HEK293 (cell line): ENCODE measurements around the gene CTLA4.

ENCODE experiments used
- CTCF ChIA-PET: fragments of 350-600 bp; formaldehyde crosslinking; extraction: SDS; loops from one replicate; lab custom pipeline; 2021; ENCODE audit warnings: antibody characterized with exemption; lab: Yijun Ruan, JAX
- POLR2A ChIA-PET: fragments of 300-600 bp; formaldehyde crosslinking; extraction: SDS; loops from one replicate; lab custom pipeline; 2020; ENCODE audit warnings: antibody characterized with exemption, inconsistent platforms; lab: Yijun Ruan, JAX
- H3K27ac ChIP-seq: fragments of 200-500 bp; sonication (Bioruptor generic); 2 replicates; pipeline ENCODE4 v1.5.1; 2014; ENCODE audit warnings: low read depth, low read length, control low read depth, inconsistent platforms; ENCODE audit errors: extremely low read depth
- H3K36me3 ChIP-seq, 2 experiments: fragments of 200-500 bp in 1 of 2; sonication (Bioruptor generic) in 1 of 2; 1 replicate in 1 of 2; 2 replicates in 1 of 2; pipeline ENCODE4 v1.5.1; 2014 to 2017; ENCODE audit warnings: inconsistent platforms in 2 of 2, low read length in 2 of 2; ENCODE audit not compliant: control insufficient read depth in 2 of 2, insufficient read depth in 1 of 2
- H3K4me1 ChIP-seq: fragments of 200-500 bp; sonication (Bioruptor generic); 2 replicates; pipeline ENCODE4 v1.5.1; 2014; ENCODE audit warnings: mild to moderate bottlenecking, low read length, inconsistent platforms; ENCODE audit not compliant: control insufficient read depth, insufficient read depth
- H3K4me3 ChIP-seq: 2 replicates; pipeline ENCODE4 v1.5.1; 2011; ENCODE audit warnings: low read depth, mild to moderate bottlenecking, control low read depth, low read length, moderate library complexity
- H3K9me3 ChIP-seq: fragments of 200-500 bp; sonication (Bioruptor generic); 2 replicates; pipeline ENCODE4 v1.5.1; 2014; ENCODE audit warnings: low read depth, low read length, inconsistent platforms; ENCODE audit not compliant: control insufficient read depth, insufficient read depth
- GLI4 ChIP-seq: fragments of 450-650 bp; formaldehyde crosslinking; IDR thresholded peaks from 2 replicates; pipeline ENCODE4 v1.5.1; 2016; ENCODE audit warnings: missing biosample characterization, missing genetic modification characterization
- KLF10 ChIP-seq: fragments of 450-650 bp; IDR thresholded peaks from 2 replicates; pipeline ENCODE4 v1.5.1; 2018; ENCODE audit warnings: missing biosample characterization, mild to moderate bottlenecking, missing genetic modification characterization
- MYNN ChIP-seq: fragments of 450-650 bp; formaldehyde crosslinking; IDR thresholded peaks from 2 replicates; pipeline ENCODE4 v1.5.1; 2016; ENCODE audit warnings: missing biosample characterization, missing genetic modification characterization, borderline replicate concordance
- PRDM1 ChIP-seq: fragments of 450-650 bp; formaldehyde crosslinking; IDR thresholded peaks from 2 replicates; pipeline ENCODE4; 2016; ENCODE audit warnings: missing biosample characterization, missing genetic modification characterization
- YY2 ChIP-seq: fragments of 450-650 bp; formaldehyde crosslinking; IDR thresholded peaks from 2 replicates; pipeline ENCODE4 v1.5.1; 2016; ENCODE audit warnings: missing biosample characterization, missing genetic modification characterization
- ZBTB7A ChIP-seq: fragments of 450-650 bp; formaldehyde crosslinking; IDR thresholded peaks from 2 replicates; pipeline ENCODE4 v1.5.1; 2016; ENCODE audit warnings: low read depth, missing biosample characterization, missing genetic modification characterization
- ZNF140 ChIP-seq: fragments of 450-650 bp; formaldehyde crosslinking; IDR thresholded peaks from 2 replicates; pipeline ENCODE4 v1.5.1; 2016; ENCODE audit warnings: missing biosample characterization, missing genetic modification characterization
- ZNF292 ChIP-seq: fragments of 450-650 bp; formaldehyde crosslinking; IDR thresholded peaks from 2 replicates; pipeline ENCODE4 v1.5.1; 2016; ENCODE audit warnings: low read depth, missing biosample characterization, missing genetic modification characterization, borderline replicate concordance
- ZNF324 ChIP-seq: fragments of 450-650 bp; formaldehyde crosslinking; IDR thresholded peaks from 2 replicates; pipeline ENCODE4 v1.5.1; 2016; ENCODE audit warnings: missing biosample characterization, missing genetic modification characterization
- ZNF366 ChIP-seq: fragments of 450-650 bp; formaldehyde crosslinking; conservative IDR thresholded peaks from 2 replicates; pipeline ENCODE4 v1.5.1; 2016; ENCODE audit warnings: missing biosample characterization, missing genetic modification characterization
- ZNF585B ChIP-seq: fragments of 450-650 bp; formaldehyde crosslinking; IDR thresholded peaks from 2 replicates; pipeline ENCODE4 v1.5.1; 2016; ENCODE audit warnings: missing biosample characterization, missing genetic modification characterization
- ZNF621 ChIP-seq: fragments of 450-650 bp; formaldehyde crosslinking; IDR thresholded peaks from 2 replicates; pipeline ENCODE4 v1.5.1; 2017; ENCODE audit warnings: missing biosample characterization, missing genetic modification characterization
- ZNF623 ChIP-seq: fragments of 450-650 bp; formaldehyde crosslinking; IDR thresholded peaks from 2 replicates; pipeline ENCODE4 v1.5.1; 2016; ENCODE audit warnings: missing biosample characterization, missing genetic modification characterization
- ZNF791 ChIP-seq: fragments of 450-650 bp; formaldehyde crosslinking; IDR thresholded peaks from 2 replicates; pipeline ENCODE4 v1.5.1; 2016; ENCODE audit warnings: missing biosample characterization, missing genetic modification characterization
- ZNF792 ChIP-seq: fragments of 450-650 bp; formaldehyde crosslinking; IDR thresholded peaks from 2 replicates; pipeline ENCODE4 v1.5.1; 2016; ENCODE audit warnings: missing biosample characterization, missing genetic modification characterization
- TF ChIP-seq, protein P1 (sequence below): fragments of 450-650 bp; formaldehyde crosslinking; IDR thresholded peaks from 2 replicates; pipeline ENCODE4 v1.5.1; 2016; ENCODE audit warnings: missing biosample characterization, missing genetic modification characterization, low read depth
- TF ChIP-seq, protein P2 (sequence below): fragments of 450-650 bp; formaldehyde crosslinking; IDR thresholded peaks from 2 replicates; pipeline ENCODE4 v1.5.1; 2016; ENCODE audit warnings: missing biosample characterization, missing genetic modification characterization
- TF ChIP-seq, protein P3 (sequence below): fragments of 450-650 bp; formaldehyde crosslinking; IDR thresholded peaks from 2 replicates; pipeline ENCODE4 v1.5.1; 2016; ENCODE audit warnings: missing biosample characterization, missing genetic modification characterization
- TF ChIP-seq, protein P4 (sequence below): fragments of 450-650 bp; formaldehyde crosslinking; IDR thresholded peaks from 2 replicates; pipeline ENCODE4 v1.5.1; 2017; ENCODE audit warnings: missing biosample characterization, missing genetic modification characterization

The CTLA4 gene

DNA sequence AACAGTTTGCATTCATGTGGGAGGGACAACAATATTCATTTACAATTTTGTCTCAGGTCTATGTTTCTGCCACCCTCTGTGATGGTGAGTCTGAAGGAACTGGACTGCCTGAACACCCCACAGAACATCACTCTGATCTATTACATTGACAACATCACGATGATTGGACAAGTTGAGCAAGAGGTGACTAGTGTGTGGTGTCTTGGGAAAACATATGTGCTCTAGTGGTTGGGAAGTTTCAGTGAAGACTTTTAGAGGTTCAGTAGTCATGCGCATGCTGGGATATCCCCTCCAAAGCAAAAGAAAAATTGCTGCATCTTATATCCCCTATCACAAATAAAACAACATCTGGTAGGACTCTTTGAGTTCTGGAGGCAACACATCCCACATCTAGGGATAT is 18.6 kb upstream of the CTLA4 start:
- ChIA-PET POLR2A (no interaction called here), CTCF (no interaction called here)
- no peaks in the 10 kb centered on the region for H3K36me3 ChIP-seq
- H3K9me3 ChIP-seq = no peaks in the 10 kb centered on the region
- H3K4me1 ChIP-seq = no peaks in the 10 kb centered on the region
- H3K27ac ChIP-seq = no peak overlapping the region
- TF ChIP-seq, protein P1, sequence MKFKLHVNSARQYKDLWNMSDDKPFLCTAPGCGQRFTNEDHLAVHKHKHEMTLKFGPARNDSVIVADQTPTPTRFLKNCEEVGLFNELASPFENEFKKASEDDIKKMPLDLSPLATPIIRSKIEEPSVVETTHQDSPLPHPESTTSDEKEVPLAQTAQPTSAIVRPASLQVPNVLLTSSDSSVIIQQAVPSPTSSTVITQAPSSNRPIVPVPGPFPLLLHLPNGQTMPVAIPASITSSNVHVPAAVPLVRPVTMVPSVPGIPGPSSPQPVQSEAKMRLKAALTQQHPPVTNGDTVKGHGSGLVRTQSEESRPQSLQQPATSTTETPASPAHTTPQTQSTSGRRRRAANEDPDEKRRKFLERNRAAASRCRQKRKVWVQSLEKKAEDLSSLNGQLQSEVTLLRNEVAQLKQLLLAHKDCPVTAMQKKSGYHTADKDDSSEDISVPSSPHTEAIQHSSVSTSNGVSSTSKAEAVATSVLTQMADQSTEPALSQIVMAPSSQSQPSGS = no peak
- TF ChIP-seq ZNF792 (tag by site-specific recombination) (no peak), ZBTB7A (tag by site-specific recombination) (no peak), ZNF140 (tag by site-specific recombination) (no peak), ZNF366 (tag by site-specific recombination) (no peak), YY2 (no peak), ZNF791 (tag by site-specific recombination) (no peak), ZNF324 (tag by site-specific recombination) (no peak)
- TF ChIP-seq, protein P2, sequence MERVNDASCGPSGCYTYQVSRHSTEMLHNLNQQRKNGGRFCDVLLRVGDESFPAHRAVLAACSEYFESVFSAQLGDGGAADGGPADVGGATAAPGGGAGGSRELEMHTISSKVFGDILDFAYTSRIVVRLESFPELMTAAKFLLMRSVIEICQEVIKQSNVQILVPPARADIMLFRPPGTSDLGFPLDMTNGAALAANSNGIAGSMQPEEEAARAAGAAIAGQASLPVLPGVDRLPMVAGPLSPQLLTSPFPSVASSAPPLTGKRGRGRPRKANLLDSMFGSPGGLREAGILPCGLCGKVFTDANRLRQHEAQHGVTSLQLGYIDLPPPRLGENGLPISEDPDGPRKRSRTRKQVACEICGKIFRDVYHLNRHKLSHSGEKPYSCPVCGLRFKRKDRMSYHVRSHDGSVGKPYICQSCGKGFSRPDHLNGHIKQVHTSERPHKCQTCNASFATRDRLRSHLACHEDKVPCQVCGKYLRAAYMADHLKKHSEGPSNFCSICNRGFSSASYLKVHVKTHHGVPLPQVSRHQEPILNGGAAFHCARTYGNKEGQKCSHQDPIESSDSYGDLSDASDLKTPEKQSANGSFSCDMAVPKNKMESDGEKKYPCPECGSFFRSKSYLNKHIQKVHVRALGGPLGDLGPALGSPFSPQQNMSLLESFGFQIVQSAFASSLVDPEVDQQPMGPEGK = no peak
- no peak overlapping the region for H3K4me3 ChIP-seq

DNA sequence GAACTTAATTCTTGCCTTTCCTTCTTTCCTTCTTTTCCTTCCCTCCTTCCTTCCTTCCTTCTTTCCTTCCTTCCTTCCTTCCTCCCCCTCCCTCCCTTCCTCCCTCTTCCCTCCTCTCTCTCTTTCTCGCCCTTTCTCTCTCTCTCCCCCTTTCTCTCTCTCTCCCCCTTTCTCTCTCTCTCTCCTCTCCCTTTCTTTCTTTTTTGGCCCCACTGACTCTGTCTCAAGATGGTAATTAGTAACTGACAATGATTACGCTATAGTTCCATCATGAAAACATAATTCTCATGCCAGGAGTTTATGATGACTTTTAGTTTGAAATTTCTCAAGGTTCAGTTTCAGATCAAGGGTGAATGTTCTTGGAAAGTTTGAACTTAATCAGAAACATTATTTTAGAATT is 14.8 kb upstream of the CTLA4 start:
- Histone ChIP-seq H3K27ac (no peak overlapping the region), H3K4me3 (no peak overlapping the region), H3K9me3 (no peaks in the 10 kb centered on the region), H3K36me3 (no peaks in the 10 kb centered on the region), H3K4me1 (no peaks in the 10 kb centered on the region)
- TF ChIP-seq KLF10 (tag by site-specific recombination) (no peak), PRDM1 (tag by site-specific recombination) (peak; percentile 81), ZNF366 (tag by site-specific recombination) (peak; percentile 32; the same call in 1 of the 2 replicates), ZNF623 (tag by site-specific recombination) (no peak)
- TF ChIP-seq, protein P3, sequence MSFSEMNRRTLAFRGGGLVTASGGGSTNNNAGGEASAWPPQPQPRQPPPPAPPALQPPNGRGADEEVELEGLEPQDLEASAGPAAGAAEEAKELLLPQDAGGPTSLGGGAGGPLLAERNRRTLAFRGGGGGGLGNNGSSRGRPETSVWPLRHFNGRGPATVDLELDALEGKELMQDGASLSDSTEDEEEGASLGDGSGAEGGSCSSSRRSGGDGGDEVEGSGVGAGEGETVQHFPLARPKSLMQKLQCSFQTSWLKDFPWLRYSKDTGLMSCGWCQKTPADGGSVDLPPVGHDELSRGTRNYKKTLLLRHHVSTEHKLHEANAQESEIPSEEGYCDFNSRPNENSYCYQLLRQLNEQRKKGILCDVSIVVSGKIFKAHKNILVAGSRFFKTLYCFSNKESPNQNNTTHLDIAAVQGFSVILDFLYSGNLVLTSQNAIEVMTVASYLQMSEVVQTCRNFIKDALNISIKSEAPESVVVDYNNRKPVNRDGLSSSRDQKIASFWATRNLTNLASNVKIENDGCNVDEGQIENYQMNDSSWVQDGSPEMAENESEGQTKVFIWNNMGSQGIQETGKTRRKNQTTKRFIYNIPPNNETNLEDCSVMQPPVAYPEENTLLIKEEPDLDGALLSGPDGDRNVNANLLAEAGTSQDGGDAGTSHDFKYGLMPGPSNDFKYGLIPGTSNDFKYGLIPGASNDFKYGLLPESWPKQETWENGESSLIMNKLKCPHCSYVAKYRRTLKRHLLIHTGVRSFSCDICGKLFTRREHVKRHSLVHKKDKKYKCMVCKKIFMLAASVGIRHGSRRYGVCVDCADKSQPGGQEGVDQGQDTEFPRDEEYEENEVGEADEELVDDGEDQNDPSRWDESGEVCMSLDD (tag by site-specific recombination) = no peak
- TF ChIP-seq, all 188 proteins: peak for 2
- ChIA-PET POLR2A (no interaction called here), CTCF (no interaction called here)

DNA sequence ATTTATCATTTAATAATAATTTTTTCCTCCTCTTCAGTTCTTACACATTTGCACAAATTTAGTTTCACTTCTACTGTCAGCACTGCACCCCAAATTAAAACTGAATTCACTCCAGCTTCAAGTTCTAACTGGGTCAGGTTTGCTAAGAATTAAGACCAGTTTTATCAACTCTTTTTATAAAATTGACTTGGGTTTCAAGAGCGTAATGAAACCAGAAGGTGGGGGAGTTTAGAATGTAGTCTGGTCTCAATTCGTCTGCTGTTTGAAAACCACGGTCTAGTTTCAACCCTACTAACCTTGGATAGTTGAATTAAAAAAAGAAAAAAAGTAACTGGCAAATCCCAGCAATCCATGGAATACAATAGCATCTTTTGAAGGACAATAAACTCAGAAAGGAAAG is 14.3 kb upstream of the CTLA4 start:
- no peak overlapping the region for H3K4me3 ChIP-seq
- CTCF ChIA-PET = no interaction called here
- no peaks in the 10 kb centered on the region for H3K36me3 ChIP-seq
- no peak overlapping the region for H3K27ac ChIP-seq
- no peaks in the 10 kb centered on the region for H3K9me3 ChIP-seq
- TF ChIP-seq ZNF292 = no peak
- TF ChIP-seq ZNF621 = no peak
- TF ChIP-seq, protein P4, sequence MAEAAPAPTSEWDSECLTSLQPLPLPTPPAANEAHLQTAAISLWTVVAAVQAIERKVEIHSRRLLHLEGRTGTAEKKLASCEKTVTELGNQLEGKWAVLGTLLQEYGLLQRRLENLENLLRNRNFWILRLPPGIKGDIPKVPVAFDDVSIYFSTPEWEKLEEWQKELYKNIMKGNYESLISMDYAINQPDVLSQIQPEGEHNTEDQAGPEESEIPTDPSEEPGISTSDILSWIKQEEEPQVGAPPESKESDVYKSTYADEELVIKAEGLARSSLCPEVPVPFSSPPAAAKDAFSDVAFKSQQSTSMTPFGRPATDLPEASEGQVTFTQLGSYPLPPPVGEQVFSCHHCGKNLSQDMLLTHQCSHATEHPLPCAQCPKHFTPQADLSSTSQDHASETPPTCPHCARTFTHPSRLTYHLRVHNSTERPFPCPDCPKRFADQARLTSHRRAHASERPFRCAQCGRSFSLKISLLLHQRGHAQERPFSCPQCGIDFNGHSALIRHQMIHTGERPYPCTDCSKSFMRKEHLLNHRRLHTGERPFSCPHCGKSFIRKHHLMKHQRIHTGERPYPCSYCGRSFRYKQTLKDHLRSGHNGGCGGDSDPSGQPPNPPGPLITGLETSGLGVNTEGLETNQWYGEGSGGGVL (tag by site-specific recombination) = no peak
- TF ChIP-seq ZNF585B = no peak
- no peak for TF ChIP-seq MYNN
- TF ChIP-seq GLI4 (tag by site-specific recombination) = no peak
- POLR2A ChIA-PET = no interaction called here
- H3K4me1 ChIP-seq = no peaks in the 10 kb centered on the region
